ENCODE results near the gene TMEM117.
"Not testable (repeated sequence)": the region's sequence is repeated elsewhere in the genome, so short reads cannot be mapped to it uniquely, and the experiment has no call there.

Gene TMEM117

GRCh38 chr12:43968736-43969135 lies 132.9 kb downstream of the TMEM117 start:
- no peak for DNase-seq

GRCh38 chr12:43969882-43970281 lies 134.0 kb downstream of the TMEM117 start:
- no peak for DNase-seq

- no peak for DNase-seq
Observed at GRCh38 chr12:43973385-43973784, 137.5 kb downstream of the TMEM117 start.

- no peak for DNase-seq
Observed at GRCh38 chr12:43973993-43974392, 138.1 kb downstream of the TMEM117 start.

GRCh38 chr12:43976027-43976426 lies 140.1 kb downstream of the TMEM117 start:
- no peak for DNase-seq

- no peak for DNase-seq
Observed at GRCh38 chr12:43978556-43978955, 142.7 kb downstream of the TMEM117 start.

GRCh38 chr12:43979450-43979849 lies 143.6 kb downstream of the TMEM117 start:
- no peak for DNase-seq

DNA sequence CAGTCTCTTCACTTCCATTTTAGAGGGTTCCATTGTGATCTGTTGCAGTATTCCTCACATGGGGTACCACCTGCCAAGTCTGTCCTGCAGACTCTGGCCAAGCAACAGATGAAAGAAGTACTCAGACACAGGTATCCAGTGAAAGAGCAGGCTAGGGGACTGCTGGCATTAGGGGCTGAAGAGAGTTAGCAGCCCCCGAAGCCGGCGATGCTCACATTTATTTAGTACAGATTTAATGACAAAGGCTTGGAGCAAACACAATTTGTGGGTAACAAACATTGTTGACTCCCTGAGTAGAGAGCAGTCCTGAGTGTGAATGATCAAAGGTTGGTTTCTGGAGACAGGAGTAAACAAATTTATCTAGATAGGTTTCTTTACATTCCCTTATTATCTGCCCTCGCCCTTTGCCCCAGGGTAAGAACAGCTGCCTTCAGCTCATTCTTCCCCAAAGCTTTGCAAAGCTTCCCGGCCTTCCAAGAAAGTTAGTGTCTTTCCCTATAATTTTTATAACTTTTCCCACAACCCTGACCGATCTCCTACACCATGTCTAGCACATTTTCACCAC lies 144.8 kb downstream of the TMEM117 start:
- DNase-seq = no peak

GRCh38 chr12:43981726-43982125 lies 145.8 kb downstream of the TMEM117 start:
- DNase-seq = no peak

GRCh38 chr12:43982544-43982943 lies 146.7 kb downstream of the TMEM117 start:
- DNase-seq = no peak

- DNase-seq = no peak
Observed at GRCh38 chr12:43988838-43989560, 153.1 kb downstream of the TMEM117 start.

GRCh38 chr12:43992856-43993255 lies 157.0 kb downstream of the TMEM117 start:
- DNase-seq = no peak

- peak; percentile 22 for DNase-seq
Observed at GRCh38 chr12:44000309-44000952, 164.6 kb downstream of the TMEM117 start.

- DNase-seq = no peak
Observed at GRCh38 chr12:44002607-44003006, 166.7 kb downstream of the TMEM117 start.

DNA sequence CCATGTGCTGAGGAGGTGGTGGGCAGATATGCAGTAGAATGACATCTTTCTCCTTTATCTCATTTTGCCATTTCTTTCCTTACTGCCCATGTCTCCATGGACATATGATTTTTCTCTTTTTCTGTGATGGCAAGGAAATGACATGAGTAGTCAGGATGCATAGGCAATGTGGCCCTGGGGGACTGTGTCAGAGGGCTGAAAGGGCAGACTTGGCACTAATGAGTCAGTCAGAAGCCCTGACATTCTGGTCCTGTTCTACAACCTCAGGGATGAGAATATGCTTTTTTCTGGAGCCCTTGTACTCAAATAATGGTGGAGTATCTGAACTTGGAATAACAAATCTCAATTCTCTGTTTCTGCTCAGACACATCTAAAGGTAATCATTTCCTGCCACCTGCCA lies 167.8 kb downstream of the TMEM117 start:
- no peak for DNase-seq

GRCh38 chr12:44015333-44015941 lies 179.6 kb downstream of the TMEM117 start:
- DNase-seq = peak; percentile 54

- DNase-seq = no peak
Observed at GRCh38 chr12:44017216-44017615, 181.3 kb downstream of the TMEM117 start.

GRCh38 chr12:44019118-44019517 lies 183.2 kb downstream of the TMEM117 start:
- DNase-seq = no peak

- DNase-seq = no peak
Observed at GRCh38 chr12:44020555-44020954, 184.7 kb downstream of the TMEM117 start.

DNA sequence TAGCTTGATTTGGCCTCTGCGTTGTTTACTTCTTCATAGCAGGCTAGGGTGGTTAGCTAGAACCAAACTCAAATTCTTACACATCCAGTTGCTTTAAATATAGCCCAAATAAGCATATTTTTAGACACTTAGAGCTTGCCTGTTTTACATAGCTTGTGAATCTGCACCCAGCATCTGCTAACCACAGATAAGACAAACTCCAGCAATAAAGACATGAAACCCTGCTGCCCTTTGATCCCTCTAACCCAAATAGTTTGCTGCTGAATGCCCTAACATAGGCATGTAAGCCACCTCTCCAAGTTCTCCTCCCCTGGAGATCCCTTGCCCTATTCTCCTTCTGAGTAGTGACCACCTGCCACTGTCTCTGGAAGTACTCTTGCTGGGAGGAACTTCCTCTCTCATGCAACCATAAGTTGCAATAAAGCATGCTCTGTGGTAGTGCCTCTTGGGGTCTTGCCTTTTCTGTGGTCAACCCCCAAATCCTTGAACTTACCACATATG lies 185.6 kb downstream of the TMEM117 start:
- no peak for DNase-seq

GRCh38 chr12:44025499-44025898 lies 189.6 kb downstream of the TMEM117 start:
- DNase-seq = no peak

- DNase-seq = no peak
Observed at GRCh38 chr12:44026046-44026445, 190.2 kb downstream of the TMEM117 start.

- DNase-seq = not testable (repeated sequence)
Observed at GRCh38 chr12:44026926-44027325, 191.0 kb downstream of the TMEM117 start.

DNA sequence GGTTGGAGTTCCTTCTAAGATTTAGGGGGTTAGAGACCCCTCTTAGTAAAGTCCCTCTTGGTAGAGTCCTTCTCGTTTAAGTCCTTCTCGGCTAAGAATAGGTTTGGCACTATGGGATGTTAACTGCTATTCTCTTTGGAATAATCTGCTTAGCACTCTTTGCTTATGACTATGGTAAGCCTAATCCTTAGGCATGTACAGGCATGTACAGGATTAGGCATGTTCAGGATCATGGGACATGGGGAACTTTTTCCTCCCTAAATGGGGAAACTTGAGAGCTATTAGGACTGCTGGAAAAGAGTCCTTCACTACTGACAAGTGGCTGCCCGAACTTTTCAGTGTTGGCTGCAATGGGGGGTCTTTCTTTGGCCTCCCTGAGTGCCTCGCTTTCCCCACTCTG lies 193.3 kb downstream of the TMEM117 start:
- no peak for DNase-seq

Measured in CD4-positive, alpha-beta T cell treated with Interleukin-21 for 1 hour (primary cell).